ENCODE results near the gene MYBPC1. TPM values are rescaled to one million over a fixed set of nuclear protein-coding genes. Genes with fewer than 3 reads are reported as not detected.

The MYBPC1 gene
- total and polyA plus RNA-seq, 9 of the 15 experiments (the other 6 are each of a cell fraction or from before 2014, with no cell fraction given) = not detected

DNA sequence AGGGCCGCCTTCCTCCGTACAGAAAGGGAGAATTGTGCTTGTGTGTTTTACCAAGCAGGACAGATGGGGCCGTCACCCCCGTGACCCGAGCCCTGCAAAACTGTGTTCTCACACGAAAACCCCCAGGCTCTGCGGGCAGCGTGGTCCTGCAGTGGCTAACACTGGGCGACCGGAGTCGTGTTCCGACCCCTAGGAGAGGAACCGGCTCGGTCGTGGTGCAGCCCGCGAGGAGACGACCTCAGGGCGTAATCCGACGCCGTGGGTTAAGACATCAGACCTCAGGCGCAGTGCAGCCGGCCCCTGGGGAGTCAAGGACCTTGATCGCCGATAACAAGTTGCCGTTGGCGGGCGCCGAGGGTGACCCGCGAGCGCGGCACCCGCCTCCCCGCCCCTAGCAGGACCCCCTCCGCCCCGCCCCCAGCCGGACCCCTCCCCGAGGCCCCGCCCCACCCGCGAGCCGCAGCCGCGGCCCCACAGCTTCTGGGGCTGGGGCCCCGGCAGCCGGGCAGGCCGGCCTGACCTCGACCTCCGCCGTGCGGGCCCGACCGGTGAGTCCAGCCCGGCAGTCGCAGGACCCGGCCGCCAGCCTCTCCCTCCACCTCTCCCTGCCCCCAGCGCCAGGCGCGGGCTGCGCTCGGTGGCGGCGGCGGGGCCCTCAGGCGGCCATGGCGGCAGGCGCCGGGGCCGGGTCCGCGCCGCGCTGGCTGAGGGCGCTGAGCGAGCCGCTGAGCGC lies 102.6 kb downstream of the MYBPC1 start, which contains the start of gene CHPT1 (continued):
- TF ChIP-seq PRPF4 (IDR thresholded peaks at IDR 0.05; ENCODE audit: insufficient read depth, low read depth, low read length, poor library complexity, severe bottlenecking) (no peak), ZNF780A (CRISPR knock-in tag; IDR thresholded peaks at IDR 0.05) (no peak), ZEB2 (IDR thresholded peaks at IDR 0.05) (no peak), TCFL5 (CRISPR knock-in tag; conservative IDR thresholded peaks at IDR 0.05) (no peak), KLF1 (tag; IDR thresholded peaks at IDR 0.05) (peak; percentile 48; the same call in 1 of the 2 replicates), CREM (IDR thresholded peaks at IDR 0.05; ENCODE audit: low read depth) (peak; percentile 61), CEBPG (CRISPR knock-in tag; IDR thresholded peaks at IDR 0.05) (no peak), CEBPG (tag; conservative IDR thresholded peaks at IDR 0.05 in 1 of 2, IDR thresholded peaks at IDR 0.05 in 1 of 2) (no peak), SRF (CRISPR knock-in tag; IDR thresholded peaks at IDR 0.05) (0 out of 4 replicates have a peak, but pooled peaks of 1 of the 2 experiments have one; percentile 28), ETS2 (tag; IDR thresholded peaks at IDR 0.05; ENCODE audit: borderline replicate concordance, poor library complexity, severe bottlenecking) (no peak)
- TF ChIP-seq, protein P1, sequence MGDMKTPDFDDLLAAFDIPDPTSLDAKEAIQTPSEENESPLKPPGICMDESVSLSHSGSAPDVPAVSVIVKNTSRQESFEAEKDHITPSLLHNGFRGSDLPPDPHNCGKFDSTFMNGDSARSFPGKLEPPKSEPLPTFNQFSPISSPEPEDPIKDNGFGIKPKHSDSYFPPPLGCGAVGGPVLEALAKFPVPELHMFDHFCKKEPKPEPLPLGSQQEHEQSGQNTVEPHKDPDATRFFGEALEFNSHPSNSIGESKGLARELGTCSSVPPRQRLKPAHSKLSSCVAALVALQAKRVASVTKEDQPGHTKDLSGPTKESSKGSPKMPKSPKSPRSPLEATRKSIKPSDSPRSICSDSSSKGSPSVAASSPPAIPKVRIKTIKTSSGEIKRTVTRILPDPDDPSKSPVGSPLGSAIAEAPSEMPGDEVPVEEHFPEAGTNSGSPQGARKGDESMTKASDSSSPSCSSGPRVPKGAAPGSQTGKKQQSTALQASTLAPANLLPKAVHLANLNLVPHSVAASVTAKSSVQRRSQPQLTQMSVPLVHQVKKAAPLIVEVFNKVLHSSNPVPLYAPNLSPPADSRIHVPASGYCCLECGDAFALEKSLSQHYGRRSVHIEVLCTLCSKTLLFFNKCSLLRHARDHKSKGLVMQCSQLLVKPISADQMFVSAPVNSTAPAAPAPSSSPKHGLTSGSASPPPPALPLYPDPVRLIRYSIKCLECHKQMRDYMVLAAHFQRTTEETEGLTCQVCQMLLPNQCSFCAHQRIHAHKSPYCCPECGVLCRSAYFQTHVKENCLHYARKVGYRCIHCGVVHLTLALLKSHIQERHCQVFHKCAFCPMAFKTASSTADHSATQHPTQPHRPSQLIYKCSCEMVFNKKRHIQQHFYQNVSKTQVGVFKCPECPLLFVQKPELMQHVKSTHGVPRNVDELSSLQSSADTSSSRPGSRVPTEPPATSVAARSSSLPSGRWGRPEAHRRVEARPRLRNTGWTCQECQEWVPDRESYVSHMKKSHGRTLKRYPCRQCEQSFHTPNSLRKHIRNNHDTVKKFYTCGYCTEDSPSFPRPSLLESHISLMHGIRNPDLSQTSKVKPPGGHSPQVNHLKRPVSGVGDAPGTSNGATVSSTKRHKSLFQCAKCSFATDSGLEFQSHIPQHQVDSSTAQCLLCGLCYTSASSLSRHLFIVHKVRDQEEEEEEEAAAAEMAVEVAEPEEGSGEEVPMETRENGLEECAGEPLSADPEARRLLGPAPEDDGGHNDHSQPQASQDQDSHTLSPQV (IDR thresholded peaks at IDR 0.05) = no peak
- TF ChIP-seq, protein P2, sequence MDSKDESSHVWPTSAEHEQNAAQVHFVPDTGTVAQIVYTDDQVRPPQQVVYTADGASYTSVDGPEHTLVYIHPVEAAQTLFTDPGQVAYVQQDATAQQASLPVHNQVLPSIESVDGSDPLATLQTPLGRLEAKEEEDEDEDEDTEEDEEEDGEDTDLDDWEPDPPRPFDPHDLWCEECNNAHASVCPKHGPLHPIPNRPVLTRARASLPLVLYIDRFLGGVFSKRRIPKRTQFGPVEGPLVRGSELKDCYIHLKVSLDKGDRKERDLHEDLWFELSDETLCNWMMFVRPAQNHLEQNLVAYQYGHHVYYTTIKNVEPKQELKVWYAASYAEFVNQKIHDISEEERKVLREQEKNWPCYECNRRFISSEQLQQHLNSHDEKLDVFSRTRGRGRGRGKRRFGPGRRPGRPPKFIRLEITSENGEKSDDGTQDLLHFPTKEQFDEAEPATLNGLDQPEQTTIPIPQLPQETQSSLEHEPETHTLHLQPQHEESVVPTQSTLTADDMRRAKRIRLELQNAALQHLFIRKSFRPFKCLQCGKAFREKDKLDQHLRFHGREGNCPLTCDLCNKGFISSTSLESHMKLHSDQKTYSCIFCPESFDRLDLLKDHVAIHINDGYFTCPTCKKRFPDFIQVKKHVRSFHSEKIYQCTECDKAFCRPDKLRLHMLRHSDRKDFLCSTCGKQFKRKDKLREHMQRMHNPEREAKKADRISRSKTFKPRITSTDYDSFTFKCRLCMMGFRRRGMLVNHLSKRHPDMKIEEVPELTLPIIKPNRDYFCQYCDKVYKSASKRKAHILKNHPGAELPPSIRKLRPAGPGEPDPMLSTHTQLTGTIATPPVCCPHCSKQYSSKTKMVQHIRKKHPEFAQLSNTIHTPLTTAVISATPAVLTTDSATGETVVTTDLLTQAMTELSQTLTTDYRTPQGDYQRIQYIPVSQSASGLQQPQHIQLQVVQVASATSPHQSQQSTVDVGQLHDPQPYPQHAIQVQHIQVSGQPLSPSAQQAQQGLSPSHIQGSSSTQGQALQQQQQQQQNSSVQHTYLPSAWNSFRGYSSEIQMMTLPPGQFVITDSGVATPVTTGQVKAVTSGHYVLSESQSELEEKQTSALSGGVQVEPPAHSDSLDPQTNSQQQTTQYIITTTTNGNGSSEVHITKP (IDR thresholded peaks at IDR 0.05; ENCODE audit: partially characterized antibody) = peak; percentile 75
- TF ChIP-seq, protein P3, sequence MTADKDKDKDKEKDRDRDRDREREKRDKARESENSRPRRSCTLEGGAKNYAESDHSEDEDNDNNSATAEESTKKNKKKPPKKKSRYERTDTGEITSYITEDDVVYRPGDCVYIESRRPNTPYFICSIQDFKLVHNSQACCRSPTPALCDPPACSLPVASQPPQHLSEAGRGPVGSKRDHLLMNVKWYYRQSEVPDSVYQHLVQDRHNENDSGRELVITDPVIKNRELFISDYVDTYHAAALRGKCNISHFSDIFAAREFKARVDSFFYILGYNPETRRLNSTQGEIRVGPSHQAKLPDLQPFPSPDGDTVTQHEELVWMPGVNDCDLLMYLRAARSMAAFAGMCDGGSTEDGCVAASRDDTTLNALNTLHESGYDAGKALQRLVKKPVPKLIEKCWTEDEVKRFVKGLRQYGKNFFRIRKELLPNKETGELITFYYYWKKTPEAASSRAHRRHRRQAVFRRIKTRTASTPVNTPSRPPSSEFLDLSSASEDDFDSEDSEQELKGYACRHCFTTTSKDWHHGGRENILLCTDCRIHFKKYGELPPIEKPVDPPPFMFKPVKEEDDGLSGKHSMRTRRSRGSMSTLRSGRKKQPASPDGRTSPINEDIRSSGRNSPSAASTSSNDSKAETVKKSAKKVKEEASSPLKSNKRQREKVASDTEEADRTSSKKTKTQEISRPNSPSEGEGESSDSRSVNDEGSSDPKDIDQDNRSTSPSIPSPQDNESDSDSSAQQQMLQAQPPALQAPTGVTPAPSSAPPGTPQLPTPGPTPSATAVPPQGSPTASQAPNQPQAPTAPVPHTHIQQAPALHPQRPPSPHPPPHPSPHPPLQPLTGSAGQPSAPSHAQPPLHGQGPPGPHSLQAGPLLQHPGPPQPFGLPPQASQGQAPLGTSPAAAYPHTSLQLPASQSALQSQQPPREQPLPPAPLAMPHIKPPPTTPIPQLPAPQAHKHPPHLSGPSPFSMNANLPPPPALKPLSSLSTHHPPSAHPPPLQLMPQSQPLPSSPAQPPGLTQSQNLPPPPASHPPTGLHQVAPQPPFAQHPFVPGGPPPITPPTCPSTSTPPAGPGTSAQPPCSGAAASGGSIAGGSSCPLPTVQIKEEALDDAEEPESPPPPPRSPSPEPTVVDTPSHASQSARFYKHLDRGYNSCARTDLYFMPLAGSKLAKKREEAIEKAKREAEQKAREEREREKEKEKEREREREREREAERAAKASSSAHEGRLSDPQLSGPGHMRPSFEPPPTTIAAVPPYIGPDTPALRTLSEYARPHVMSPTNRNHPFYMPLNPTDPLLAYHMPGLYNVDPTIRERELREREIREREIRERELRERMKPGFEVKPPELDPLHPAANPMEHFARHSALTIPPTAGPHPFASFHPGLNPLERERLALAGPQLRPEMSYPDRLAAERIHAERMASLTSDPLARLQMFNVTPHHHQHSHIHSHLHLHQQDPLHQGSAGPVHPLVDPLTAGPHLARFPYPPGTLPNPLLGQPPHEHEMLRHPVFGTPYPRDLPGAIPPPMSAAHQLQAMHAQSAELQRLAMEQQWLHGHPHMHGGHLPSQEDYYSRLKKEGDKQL (CRISPR knock-in tag; IDR thresholded peaks at IDR 0.05; ENCODE audit: borderline replicate concordance) = no peak

Measured in K562 (cell line).